Astrocyte (in vitro differentiated cells and primary cell): Measurements from ENCODE around the gene PYY.
"Not testable (repeated sequence)": the region's sequence is repeated elsewhere in the genome, so short reads cannot be mapped to it uniquely, and the experiment has no call there.

Experiments
- EZH2 ChIP-seq: IDR thresholded peaks from 2 replicates; pipeline ENCODE4 v1.6.1; 2012; ENCODE audit warnings: mild to moderate bottlenecking, low read length, inconsistent platforms; ENCODE audit not compliant: insufficient read depth
- TF ChIP-seq, protein P1 (sequence below): IDR thresholded peaks from 2 replicates; pipeline ENCODE4 v1.5.1; 2011; ENCODE audit warnings: low read depth, mild to moderate bottlenecking, inconsistent platforms, low read length, moderate library complexity; ENCODE audit not compliant: insufficient read depth

DNA sequence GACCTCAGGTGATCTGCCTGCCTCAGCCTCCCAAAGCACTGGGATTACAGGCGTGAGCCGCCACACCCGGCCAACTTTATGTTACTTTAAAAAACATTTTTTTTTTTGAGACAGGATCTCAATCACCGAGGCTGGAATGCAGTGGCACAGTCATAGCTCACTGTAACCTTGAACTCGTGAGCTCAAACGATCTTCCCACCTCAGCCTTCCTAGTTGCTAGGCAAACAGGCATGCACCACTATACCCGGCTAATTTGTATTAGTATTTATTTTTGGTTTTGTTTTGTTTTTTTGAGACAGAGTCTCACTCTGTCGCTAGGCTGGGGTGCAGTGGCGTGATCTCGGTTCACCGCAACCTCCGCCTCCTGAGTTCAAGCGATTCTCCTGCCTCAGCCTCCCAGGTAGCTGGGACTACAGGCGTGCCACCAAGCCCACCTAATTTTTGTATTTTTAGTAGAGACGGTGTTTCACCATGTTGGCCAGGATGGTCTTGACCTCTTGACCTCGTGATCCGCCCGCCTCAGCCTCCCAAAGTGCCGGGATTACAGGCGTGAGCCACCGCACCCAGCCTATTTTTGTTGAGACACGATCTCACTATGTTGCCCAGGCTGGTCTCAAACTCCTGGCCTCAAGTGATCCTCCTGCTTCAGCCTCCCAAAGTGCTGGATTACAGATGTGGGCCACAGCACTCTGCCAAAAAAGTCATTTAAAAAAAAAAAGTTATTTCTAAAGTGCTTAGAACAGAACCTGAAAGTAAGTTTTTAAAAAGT lies 18.9 kb upstream of the PYY start:
- TF ChIP-seq, protein P1, sequence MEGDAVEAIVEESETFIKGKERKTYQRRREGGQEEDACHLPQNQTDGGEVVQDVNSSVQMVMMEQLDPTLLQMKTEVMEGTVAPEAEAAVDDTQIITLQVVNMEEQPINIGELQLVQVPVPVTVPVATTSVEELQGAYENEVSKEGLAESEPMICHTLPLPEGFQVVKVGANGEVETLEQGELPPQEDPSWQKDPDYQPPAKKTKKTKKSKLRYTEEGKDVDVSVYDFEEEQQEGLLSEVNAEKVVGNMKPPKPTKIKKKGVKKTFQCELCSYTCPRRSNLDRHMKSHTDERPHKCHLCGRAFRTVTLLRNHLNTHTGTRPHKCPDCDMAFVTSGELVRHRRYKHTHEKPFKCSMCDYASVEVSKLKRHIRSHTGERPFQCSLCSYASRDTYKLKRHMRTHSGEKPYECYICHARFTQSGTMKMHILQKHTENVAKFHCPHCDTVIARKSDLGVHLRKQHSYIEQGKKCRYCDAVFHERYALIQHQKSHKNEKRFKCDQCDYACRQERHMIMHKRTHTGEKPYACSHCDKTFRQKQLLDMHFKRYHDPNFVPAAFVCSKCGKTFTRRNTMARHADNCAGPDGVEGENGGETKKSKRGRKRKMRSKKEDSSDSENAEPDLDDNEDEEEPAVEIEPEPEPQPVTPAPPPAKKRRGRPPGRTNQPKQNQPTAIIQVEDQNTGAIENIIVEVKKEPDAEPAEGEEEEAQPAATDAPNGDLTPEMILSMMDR = not testable (repeated sequence)
- TF ChIP-seq EZH2 = not testable (repeated sequence)
